HG03039 (cell line): Measurements from ENCODE around the gene SMC6.
A peak's percentile ranks its signal among the peaks of the same experiment; 100 is the strongest.

ENCODE experiments used
- ATAC-seq: cut with Tn5 transposase; IDR thresholded peaks from one replicate; pipeline ENCODE4 v1.9.1; 2021; ENCODE audit warnings: mild to moderate bottlenecking, moderate library complexity; ENCODE audit not compliant: unreplicated experiment

SMC6 gene

DNA sequence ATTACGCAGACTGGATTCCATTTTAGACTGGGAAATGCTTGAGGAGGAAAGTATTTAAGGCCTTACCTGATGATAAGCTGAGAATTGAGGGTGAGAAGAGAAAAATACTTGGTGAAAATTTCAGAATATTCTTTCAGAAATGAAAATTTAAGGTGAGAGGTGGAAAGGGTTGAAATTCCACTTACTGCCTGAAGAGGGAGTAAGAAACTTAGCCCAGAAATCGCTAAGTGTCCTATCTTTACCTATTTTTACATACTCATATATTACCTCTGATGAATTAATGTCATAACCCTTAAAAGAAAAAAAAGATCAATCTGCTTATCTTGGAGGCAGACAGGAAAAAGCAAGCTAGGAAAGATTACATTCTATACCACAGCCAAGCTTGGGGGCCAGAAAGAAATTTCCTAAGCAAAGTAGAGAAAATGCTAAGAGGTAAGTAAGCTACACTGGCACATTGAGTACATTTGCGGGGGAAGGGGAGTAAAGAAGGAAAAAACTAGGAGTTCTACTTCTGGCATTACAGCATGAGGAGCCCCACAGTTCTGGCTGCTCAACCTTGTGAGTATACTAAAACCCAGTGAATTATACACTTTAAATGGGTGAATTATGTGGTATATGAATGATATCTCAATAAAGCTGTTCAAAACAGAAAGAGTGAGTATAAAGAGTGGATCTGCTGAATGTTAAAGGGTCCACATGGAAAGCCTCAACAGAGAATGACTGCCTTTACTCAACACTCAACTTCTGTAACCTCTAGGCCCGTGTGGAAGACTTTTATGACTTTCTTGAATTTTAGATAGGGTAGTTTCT is 33.8 kb downstream of the SMC6 start:
- ATAC-seq, result peak; percentile 53

DNA sequence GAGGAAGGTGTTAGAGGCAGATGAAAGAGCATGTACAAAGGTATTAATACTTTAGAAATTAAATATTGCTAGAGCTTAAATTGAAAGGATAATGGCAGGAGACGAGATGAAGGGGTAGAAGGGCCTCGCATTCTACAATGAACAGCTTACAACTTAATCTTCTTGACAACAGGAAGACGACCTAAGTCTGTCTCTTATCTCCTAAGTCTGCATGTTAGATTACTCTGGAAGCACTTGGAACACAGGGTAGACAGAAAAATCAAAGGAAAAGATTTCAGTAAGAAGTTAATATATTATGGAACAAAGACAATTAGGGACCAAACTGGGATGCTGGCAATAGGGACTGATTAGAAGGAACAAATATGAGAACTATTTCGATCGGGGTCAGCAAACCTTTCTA is 34.9 kb downstream of the SMC6 start:
- ATAC-seq, result no peak

DNA sequence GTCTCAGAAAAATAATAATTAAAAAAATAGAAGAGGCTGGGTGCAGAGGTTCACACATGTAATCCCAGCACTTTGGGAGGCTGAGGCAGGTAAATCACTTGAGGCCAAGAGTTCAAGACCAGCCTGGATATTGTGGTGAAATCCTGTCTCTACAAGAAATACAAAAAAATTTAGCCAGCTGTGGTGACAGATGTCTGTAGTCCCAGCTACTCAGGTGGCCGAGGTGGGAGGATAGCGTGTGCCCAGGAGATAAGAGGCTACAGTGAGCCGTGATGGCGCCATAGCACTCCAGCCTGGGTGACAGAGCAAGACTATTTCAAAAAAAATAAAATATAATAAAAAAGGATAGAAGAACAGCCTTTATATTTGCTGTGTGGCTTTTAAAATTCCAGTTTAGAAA is 35.9 kb downstream of the SMC6 start:
- no peak for ATAC-seq

DNA sequence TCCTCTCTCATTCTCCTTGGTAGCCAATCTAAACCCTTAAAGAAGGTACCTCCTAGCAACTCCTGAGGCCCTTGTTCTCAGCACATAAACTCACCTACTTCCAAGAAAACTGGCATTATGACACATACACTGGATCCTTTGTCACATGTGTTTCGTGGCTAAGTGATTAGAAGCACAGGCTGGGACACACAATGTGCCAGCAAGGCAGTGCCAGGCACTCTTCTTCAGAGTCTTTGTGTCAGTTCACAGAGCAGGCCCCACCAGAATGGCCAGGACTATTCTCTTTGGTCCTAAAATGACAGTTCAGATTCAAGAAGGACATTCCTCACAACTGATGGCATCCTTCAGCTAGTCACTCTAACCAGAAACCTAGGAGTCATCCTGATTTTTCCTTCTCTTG is 40.3 kb downstream of the SMC6 start:
- ATAC-seq, result no peak

DNA sequence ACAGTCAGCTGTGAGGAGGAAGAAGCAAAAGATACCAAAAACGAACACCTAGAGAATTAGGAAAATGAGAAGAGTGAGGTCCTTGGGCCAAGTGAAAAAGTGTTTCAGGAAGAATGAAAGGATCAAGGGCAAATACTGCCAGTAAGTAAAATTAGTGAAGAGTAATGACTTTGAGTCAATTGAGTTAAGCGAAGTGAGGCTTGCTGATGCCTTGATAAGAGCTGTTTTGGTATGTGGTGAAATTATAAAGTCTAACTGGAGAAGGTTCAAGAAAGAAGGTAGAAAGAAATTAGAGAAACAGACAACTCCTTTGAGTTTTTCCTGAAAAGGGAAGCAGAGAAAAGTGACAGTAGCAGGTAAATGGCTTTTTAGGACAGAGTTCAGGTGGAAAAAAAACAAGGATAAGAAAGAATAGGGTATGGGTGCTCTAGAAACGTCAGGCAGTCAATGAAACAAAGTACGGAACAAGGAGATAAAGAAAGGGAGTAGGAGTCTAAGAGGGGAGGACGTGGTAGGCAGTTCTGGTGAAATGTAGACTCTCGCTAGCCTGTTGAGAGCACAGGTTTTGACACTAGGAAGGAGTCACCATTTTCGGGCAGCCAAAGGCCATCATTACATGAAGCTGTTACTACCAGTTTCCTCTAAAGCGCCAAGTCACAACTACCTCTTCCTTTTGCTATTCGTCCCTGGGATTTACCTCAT is 42.9 kb downstream of the SMC6 start:
- no peak for ATAC-seq

DNA sequence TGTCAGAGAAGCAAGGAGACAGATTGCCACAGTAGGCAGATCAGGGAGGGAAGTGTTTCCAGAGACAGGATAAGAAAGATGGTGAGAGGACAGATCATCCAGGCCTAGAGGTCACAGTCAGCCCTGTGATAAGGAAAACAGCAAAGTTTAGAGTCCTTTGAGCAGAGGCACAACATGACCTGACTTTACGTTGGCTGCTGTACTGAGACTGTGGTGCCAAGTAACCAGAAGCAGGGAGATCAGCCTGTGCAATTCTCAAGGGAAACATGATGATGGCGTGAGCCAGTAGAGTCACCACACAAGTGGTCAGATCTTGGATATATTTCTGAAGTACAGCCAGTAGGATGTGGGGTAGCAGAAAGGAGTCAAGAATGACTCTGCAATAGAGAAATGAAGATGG is 43.7 kb downstream of the SMC6 start:
- no peak for ATAC-seq

DNA sequence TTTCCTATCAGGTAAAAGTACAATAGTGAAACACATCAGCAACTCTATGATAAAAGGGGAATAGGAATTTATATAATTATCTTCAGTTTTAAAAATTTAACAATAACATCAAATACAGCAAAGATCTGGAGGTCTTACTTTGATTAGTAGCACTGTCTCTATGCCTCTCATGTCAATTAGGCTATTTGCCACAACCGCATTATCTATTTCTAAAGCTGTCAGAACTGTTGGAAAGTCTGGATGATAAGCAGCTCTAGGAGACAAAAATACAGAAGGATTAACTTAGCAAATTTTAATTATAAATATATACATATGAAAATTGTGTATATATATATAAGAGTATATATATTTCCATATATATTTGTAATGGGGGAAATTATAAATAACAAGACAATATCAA is 45.1 kb downstream of the SMC6 start:
- ATAC-seq, result no peak

DNA sequence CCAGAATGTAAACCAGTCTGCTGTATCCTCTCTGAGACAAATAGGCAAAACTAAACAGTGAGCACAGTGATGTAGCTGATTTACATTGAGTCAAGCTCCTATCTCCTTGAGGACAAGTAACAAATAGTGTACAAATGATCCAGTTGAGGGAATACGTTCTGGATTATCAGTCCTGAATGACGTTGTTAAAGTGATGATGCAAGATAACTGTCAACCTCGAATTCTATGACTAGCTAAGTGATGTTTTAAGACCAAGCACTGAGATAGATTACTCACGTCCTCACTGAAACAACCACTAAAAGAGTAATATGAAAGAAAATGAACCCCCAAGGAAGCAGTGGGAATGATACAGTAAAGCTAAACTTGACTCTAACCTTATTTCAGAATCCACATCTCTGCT is 46.8 kb downstream of the SMC6 start:
- ATAC-seq, result no peak

DNA sequence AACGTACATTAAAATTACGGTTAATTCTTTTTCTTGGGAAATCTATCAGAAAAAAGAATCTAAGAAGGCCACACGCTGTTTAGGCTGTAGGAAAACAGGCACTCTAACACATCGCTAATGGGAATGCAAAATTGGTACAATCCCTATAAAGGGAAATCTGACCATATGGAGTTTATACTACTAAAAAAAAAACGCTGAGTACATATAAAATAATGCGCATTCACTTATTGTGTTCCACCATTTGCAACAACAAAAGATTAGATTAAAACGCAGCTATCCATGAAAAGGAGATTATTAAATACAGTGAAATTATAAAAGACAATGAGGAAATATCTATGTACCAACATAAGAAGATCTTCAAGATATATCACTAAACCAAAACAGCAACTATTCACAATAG is 62.8 kb downstream of the SMC6 start:
- ATAC-seq, result no peak

DNA sequence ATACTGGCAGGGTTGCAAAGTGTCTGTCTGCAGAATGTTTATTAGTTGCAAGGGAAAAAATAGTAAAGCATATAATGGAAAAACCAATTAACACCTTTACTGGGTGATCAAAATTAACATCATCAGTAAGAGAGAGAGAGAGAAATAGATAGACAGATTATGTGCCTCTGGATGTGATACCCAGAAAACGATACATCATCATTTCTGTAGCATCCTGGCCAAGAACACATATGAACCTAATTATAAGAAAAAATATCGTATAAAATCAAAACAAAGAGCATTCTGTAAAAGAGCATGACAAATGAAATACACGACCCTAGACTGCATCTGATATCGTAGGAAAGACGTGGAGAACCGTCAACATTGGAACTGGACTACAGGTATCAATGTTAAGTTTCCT is 64.6 kb downstream of the SMC6 start:
- no peak for ATAC-seq

DNA sequence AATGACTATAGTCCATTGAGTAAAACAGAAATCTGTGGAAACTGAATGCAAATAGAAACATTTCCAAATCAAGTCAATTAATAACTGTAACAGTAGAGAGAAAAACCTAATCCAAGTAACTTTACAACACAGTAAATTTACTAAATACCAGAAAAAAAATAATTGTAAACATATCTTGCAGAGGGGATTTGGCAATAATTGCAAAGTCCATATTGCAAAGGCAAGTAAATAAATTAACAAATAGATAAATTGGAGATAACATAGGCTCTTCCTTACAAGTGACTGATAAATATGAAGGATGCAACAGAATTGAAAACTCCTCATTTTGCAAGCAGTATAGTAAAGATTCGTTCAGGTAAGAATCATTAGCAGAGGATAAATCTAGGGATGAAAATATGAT is 65.0 kb downstream of the SMC6 start:
- no peak for ATAC-seq

DNA sequence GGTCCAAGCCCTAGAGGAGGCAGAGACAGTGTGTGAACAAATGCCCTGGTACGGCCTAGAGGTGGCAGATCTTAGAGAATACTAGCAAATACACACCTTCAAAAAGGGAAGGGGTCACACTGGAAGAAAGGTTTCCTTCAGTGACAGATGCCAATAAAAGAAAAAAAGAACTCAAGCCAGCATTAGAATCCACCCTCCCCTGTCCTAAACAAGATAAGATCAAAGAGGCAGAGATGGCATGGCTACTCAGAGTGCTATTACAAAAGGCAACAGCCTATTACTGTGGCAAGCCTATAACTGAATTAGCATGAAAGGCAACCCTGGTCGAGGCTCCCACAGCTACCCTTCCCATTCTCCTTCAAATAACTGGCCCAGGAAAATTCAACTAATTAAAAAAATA is 69.6 kb downstream of the SMC6 start:
- ATAC-seq, result no peak

DNA sequence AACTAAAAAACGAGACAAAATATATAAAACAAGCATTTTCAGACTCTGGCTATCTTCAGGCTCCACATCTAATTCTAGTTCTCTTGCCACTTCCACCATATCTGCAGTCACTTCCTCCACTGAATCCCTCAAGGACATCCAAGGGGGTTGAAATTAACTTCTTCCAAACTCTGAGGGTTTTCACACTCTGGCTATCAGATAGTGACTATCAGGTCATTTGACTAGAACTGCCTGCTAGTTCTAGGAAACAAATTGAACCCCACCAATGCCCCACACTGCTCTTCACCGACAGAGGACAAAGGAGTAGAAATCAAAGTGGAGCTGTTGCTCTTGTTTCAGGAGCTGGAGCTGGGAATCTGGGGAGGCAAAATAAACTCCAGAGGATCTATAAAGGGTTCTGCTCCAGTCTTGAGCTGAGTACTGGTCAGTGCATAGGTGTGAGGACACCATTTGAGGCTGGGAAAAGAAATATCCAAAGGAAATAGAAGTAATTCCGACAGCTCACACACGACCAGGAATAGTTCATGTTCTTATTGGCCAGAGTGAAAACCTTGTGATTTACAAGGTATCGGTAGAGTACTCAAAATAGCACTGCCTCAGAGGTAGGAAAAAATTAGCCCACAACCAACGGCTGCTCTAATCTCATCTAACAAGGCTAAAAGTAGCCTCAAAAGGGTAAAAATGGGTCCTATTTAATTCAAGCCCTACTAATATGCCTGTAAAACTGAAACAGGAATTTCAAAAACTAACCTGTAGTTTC is 71.3 kb downstream of the SMC6 start:
- ATAC-seq, result no peak

DNA sequence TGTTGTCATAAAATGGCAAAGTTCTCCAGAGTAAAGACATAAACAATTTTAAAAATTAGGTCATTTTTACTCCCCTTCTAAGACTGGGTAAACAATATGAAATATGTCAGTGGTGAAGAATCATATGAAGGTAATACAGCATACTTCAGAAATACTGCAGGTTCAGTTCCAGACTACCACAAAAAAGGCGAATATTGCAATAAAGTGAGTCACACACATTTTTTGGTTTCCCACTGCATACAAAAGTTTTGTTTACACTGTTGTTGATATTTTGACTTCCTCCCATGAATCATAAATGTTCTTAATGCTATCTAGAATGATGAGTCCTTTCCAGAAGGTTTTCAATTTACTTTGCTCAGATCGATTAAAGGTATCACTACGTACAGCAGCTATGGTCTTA is 73.5 kb downstream of the SMC6 start:
- ATAC-seq, result no peak

DNA sequence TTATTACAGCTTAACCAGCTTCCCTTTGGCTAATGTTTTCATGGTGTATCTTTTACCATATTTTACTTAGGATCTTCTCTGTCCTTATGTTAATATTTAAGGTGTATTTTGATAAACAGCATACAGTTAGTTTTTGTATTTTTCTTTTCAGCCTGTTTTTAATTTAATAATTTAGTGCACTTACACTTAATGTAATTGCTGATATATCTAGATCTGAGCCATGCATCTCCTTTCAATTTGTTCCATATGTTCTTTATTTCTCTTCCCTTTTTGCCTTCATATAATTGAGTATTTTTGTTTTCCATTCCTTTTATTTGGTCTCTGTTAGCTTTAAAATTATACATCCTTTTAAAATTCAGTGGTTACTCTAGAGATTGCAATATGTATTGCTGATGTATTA is 78.8 kb downstream of the SMC6 start:
- no peak for ATAC-seq

DNA sequence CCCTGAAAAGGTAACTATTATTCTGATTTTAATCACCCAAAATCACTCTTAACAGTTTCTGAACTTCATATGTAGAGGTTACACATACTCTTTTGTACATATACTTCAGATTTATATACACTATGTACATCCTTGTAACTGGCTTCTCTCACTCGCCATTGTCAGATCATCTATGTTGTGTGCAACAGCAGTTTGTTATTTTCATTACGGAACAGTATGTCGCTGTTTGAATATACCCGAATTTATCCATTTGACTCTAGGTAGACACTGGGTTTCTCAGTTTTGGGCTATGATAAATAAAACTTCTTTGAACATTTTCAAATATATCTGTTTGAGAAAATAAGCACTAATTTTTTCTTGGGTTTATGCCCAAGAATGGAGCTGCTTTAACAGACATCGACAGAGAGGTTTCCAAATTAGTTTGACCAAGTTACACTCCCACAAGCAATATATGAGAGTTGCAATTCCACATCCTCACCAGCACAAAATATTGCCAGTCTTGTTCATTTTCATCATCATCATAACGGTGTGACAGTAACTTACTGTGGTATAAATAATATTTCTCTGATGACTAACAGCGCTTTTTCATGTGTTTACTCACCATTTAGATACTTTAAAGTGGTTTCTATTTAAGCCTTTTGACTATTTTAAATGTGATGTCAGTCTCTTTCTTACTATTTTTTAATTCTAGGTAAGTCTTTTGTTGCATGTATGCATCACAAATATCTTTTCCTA is 80.9 kb downstream of the SMC6 start:
- ATAC-seq, result no peak

DNA sequence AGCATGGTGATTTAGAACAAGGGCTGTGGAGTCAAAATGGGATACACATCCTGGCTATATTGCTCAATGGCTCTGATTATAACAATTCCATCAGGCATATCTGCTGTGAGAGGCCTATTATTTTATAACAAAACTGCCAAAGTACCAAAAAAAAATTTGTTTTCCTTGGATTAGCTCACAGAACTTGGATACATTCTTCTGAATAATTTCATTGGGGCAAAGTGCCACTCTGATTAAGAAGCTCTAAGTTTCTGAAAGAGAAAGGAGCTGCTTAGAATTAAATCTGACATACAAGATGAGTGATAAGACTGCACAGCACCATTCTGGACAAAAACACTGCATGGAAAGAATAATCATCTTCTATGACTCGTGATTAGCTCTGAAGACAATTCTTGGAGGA is 85.7 kb downstream of the SMC6 start:
- no peak for ATAC-seq

DNA sequence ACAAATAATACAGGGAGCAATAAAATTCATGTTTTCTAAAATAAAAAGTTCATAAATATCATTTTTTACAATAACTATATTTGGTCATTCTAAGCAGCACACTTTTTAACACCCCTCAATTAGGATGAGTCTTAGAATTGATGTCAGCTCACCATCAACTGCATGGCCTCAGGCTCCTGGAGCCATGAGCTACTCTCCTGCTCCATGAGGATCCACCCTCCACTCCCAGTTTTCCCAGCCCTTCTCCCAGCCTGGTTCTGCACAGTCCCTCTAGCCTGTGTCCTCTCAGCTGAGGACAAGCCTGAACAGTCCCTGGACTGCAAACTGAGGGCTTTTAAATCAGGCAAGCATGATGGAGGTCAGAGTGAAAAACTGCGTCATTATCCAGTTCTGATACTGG is 89.1 kb downstream of the SMC6 start:
- no peak for ATAC-seq

DNA sequence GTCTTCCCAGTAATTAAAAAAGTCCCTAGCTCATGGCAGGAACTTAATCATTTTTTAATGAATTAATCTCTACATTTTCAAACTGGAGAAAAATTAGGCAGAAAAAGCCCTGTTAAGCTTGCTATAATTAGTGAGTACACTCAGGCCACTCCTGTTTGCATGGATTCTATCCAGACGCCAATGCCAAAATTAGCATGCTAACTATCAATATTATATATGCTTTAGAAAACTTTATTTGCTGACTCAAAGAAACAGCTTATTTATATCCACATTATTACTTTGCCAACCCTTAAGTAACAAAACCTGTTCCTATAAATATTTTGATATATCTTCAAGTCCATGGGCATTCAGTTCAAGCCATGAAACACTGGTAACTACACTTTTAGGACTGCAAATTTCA is 90.9 kb downstream of the SMC6 start:
- ATAC-seq, result no peak

DNA sequence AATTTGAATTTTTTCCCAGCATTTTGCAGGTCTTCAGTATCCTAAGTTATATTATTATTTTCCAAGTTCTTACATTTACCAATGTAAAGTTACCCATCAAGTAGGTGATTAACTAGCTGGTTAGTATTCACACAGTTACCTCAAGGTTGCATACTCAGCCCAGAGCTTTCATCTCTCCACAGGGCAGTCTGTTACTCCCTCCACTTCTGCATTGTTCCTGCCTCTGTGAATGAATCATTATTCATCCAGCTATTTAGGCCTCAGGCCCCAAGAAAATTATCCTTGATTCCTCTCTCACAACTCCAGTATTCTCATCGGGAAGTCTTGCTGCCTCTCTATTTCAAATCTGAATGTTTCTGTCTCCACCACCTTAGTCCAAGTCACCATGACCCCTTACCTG is 92.2 kb downstream of the SMC6 start:
- no peak for ATAC-seq

DNA sequence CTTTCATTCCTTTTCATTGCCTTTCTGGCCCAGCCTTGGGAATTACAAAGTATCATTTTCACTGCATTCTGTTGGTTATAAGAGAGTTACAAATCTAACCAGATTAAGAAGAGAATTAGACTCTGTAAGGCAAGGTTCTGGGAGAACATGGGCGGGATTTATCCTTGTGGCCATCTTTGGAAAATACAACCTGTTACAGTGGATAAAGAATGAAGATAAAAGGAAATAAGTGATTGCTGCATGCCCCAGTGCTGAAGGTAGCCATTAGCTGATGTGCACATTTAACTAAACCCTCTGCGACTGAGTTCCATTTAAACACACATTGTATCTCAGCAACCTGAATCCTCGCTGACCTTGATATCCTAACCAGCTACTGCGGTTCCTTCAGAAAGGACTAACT is 93.4 kb downstream of the SMC6 start:
- no peak for ATAC-seq
